ENCODE results near the gene HEMK1.

The HEMK1 gene

DNA sequence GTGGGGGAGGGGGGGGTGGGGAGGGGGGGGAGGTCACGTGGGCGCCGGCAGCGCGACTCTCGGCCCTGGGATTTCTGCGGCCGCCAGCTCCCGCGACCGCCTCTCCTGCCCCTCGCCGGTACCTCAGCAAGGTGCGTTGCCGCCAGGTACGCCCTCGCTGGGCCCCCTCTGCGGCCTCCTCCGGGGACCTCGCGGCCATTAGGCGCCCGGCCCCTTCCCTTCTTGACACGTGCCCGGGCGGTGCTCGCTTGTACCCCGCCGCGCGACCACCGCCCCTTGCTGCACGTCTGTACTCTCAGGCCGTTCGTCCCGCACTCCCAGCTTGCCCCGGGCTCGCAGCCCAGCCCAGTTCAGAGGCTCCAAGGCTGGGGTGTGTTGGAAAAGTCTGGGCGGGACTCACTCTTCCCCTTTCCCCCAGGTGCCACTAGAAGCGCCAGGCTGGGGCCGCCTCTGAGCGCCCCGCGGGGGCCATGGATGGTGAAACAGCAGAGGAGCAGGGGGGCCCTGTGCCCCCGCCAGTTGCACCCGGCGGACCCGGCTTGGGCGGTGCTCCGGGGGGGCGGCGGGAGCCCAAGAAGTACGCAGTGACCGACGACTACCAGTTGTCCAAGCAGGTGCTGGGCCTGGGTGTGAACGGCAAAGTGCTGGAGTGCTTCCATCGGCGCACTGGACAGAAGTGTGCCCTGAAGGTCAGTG, 47.9 kb downstream of the HEMK1 start, which contains the start of gene MAPKAPK3:
Gene MAPKAPK3 (plus strand): TSS at position 56 of the 696 bp plus-strand sequence. CDS start 415 bp downstream, at position 471.
- DNase-seq = no peak

DNA sequence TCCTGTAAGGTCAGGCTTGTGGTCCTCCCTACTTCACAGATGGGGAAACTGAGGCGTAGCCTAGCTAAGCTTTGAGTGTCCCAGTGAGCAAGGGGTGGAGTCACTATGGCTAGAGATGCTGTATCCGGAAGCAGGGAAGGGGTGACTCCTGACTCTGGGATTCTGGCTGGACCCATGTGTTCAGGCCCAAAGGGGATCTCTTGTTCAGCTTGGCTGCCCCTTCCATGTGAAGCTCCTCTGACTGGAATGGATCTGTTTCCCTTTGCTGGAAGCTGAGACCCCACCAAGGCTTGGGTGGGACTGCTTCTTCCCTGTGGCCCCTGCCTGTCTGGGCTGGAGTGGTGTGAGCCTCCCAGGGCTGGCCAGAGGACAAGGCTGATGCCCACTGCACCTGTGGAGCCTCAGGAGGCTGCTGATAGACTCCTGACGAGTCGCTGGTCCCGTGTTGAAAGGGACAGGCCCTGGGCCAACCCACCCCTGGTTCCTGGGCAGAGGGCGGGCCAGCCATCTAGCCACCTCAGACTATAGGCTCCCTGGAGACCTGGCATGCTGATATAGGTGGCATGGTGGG, 48.7 kb downstream of the HEMK1 start:
- DNase-seq = no peak

DNA sequence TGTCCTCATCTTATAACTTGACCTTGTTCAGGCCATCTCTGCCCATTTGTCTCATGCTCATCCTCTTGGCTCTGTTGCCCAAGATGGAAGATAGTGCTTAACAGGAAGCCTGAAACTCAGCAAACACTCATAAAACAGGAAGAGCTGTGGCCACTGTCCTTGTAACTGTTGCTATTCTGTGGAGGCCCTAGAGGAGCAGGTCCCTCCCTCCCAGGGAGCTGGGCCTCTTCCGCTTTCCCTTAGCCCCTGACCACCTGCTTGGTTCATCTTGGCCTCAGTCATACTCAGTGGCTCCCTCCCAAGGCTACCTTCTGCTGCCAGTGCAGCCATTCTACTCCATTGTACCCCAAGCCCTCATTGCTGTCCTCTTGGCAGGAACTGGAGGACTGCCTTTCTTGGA, 51.1 kb downstream of the HEMK1 start:
- no peak for DNase-seq

DNA sequence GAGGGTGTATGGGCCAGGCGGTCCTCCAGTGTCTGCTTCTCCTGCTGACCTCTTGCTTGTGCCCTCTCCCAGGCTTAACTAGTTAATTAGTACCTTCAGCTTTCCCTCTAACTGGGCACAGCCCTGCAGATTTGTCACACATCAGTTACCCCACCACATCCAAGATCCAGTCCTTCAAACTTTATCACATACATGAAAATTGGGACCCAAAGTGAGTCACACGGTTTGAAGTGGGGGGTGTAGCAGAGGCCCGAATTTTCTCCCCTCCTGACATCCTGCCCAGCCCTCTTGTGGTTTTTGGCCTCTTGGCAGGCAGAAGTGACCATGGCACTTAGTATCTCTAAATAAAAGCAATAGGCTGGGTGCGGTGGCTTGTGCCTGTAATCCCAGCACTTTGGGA, 51.5 kb downstream of the HEMK1 start:
- DNase-seq = no peak

DNA sequence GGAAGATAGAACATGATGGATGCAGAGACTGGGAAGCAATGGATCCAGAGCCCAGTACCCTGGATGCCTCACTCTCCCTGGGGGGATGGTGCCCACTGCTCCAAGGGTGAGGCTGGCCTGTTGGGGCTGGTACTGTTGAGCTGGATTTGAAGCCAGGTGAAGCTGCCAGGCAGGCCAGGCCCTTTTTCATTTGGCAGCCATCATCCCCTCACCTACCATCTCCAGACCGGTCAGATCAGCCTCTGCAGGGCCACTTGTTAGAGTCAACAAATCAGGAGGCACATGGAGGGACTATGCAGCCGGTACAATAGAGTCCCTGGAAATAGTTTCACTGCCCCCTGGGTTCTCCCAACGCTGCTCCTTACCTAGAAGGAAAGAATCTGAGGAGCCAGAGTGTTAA, 53.6 kb downstream of the HEMK1 start:
- DNase-seq = no peak

DNA sequence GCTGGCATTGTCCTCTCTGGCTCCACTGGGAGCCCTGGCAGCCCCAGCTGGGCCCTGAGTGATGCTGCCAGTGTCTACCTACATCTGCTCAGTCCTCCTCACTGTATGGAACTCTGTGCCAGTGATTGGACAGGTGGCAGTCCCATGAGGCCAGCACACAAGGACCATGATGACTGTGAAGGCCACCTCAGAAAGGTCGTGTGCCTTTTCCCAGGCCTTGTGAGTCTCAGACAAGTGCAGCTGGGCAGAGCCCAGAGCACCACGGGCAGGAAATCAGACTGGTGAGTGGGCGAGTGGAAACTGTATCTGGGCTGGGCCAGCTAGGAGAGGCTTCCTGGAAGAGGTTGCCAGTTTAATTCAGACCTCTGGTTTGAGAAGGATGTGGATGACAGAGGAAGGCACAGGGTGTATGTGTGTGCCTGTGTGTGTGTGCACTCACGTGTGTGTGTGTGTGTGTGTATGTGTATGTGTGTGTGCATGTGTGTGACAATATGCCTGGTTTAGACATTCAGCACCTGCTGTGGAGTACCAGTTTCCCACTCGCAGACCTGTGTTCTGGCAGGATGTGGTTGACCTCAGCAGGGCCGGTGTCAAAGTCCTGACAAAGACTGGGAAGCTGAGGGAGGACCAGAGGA, 54.6 kb downstream of the HEMK1 start:
- DNase-seq = no peak

DNA sequence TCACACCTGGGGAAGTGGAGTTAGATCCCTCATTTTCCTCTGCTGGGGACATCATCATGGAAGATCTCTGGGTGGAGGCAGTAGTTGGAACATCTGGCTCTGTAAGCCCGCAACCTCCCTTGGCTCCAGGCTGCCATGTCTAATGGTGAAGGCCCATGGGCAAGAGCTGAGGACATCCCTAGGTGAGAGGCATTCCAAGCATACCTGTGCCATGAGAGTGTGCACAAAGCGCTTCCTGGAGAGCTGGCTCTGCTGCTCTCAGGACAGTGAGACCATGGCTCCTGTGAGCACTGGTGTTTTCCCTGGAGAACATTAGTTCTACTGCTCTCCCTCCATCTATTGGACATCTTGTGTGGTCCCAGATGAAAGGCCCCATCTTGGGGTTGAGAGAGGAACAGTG, 55.3 kb downstream of the HEMK1 start:
- DNase-seq = no peak

DNA sequence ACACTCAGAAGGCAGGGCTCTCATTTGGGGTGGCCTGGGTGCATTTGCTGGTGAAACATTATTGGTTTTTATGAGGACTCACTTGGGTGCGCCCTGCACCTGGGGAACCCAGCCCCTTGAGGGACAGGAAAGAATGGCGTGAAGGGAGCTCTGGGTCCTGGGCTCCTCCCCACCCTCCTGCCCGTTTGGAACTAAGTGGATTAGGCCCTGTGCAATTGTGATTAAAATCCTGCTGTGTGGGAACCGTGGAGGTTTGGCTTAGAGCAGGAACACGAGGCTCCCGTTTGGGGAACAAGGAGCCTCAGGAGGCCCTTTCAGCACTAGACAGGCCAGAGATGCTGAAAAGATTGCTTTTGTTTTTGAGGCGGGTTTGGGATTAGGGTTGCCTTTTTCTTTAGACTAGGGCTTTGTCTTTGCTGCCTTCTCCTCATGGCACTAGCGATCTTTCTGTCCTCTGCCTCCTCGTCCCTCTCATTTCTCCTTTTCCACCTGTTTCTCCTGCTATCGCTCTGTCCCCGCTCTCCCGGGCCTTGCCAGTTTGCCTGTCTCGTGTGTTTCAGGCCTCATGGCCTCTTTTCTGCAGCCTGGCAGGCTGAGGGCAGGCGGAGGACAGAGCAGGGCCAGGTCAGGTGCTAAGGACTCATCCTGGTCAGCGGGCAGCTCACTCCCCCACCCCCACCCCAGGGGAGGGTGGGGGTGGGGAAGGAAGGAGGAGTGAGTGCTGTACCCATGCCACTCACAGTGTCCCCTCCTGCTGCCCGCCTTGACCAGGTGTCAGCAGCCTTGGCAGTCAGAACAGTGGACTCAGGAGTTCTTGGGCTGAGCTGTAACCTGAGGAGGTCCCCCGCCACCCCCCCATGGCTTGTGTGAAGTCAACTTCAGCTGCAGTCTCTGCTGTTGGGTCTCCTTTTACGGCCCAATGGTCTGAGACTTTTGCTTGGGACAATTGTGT, 56.2 kb downstream of the HEMK1 start:
- no peak for DNase-seq

DNA sequence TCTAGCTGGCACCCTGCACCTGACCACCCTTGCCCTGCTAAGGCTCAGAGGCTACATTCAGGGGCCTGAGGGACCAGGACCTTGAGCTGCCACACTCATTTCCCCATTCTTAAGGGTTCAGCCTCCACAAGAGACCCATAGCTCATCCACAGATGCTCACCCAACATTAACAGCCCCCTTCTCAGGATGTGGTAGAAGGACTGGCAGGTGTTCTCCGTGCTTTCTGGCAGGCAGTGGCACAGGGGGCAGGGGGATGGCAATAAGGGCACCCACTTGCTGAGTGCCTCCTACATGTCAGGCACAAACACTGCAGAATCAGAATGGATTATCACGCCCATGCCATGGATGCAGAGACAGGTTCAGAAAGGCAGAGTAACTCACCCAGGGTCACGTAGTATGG, 57.1 kb downstream of the HEMK1 start:
- no peak for DNase-seq

DNA sequence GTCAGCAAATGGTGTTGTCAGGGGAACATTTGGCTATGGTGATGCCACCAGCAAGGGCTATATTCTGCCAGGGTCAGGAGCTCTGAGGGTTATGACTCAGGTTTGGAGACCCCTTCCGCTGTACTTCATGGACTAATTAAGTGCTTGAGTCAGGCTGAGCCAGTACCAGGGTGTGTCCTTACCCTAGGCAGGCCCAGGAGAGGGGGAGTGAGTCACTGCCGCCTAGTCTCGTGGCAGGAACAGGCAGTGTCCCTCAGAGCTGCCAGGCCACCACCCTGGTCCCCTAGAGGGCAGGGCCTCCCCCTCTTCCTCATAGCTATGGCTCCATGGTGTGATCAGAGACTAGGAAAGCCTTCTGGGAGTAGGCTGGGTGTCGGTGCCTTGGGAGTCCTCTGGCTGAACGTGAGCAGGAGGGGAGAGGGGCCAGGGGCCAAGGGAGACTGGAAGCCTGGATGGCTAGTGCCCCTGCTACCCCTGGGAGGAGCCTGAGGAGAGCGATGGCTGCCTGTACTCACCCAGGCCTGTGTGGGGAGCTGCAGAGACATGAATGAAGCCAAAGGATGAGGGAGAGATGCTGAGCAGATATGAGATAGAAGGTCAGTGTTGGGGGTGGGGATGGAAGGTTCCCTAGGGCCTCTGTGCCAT, 58.2 kb downstream of the HEMK1 start:
- DNase-seq = no peak

DNA sequence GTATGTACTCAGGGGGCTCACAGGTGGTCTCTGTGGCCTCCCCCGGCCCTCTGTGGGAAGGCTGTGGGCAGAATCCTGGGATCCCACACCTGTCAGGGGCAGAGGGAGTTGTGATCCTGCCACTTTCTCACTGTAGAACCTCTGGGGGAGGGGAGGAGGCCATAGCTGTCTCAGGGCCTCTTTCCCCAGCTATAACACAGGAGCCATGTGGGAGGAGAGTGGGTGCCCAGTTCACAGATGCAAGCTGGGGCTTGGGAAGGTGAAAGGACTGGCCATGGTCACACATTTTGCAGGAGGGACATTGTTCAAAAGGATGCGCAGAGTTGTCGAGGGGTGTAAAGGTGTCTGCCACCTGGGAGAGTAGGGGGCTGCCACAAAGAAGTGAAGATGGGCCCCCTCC, 59.3 kb downstream of the HEMK1 start:
- no peak for DNase-seq

DNA sequence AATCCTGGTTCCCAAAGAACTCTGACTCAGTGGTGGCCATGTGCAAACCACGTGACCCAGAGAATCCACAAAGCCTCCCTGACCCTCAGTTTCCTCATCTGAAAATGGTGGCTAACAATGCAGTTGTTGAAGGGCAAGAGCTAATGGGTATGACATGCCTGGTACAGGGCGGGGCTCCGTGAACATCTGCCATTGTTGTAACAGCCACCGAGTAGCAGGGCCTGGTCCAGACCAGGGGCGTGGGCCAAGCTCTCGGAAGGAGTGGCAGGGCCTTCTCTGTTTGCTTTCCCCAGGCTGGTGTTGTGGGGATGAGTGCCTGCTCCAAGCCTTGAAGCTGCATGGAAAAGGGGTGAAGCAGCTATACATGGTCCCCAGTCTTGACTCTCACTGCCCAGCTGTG, 61.1 kb downstream of the HEMK1 start:
- DNase-seq = no peak

DNA sequence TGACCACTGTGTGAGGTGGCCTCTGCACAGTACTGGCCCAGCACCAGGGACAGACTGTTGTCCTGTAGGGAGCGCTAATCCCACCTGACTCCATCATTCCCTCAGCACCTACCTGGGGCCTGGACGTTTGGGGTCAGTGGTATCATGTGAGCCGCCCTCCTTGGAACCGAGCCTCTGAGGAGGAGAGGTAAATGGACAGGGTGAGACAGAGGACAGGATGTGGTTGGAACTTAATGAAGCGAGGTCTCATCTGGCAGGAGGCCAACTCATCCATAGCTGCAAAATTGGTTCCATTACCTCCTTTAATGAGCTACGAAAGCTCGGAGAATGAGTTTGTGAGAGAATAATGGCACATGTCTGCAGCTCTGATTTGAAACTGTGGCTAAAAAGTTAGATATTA, 61.6 kb downstream of the HEMK1 start:
- DNase-seq = no peak

DNA sequence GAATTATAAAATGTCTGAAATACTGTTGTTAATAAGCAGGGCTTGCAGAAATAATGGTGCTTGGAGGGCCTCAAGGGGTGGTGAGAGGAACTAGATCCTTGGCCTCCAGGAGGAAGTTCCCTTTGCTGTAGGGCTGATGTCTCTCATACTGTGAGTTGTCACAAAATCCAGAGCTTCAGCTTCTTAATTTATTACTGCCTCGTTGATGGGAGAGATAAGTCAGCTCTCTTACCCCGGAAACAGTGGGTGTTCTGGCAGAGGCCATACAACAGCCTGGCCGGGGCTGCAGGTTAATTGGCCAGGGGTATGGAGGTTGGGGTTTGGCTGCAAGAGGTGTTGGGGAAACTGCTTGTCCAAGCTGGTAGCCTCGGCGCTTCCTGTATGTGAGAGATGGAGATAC, 63.1 kb downstream of the HEMK1 start:
- DNase-seq = no peak

DNA sequence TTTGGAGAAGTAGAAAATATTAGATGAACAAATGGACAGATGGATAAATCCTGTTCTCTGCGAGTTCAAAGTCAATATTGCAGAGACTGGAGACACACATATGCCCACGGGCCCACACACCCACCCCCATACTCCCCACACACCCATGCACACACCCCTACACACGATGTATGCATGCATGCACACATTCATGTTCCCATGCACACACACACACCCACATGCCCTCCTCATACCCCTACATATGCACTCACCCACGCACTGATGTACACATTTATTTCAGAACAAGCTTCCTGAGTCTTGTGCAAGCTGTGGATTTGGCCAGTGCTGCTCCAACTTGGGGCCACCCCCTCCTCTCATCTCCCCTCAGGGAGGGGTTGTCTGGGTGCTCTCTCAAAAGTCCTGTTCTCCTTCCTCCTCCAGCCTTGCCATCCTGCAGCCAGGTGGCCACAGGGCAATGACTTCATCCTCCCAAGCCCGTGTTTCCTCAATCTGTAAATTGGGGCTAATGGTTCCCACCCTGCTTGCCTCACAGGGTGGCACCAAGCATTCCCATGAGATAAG, 64.0 kb downstream of the HEMK1 start:
- no peak for DNase-seq

DNA sequence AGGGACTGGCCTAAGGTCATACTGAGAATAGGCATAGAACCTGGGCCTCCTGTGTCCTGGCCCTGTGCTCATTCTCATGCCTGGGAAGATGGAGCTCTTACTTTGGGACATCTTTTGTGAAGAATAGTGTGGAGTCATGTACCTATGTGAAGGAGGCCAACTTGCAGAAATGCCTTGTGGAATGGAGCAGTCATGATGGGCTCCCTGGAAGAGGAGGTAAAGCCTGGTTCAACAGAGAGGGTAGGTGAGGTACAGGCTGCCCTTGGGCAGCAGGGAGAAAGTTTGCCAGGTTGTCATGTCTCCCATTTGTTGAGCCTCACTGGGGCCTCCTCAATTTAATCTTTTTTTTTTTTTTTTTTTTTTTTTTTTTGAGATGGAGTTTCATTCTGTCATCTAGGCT, 65.7 kb downstream of the HEMK1 start:
- DNase-seq = no peak

DNA sequence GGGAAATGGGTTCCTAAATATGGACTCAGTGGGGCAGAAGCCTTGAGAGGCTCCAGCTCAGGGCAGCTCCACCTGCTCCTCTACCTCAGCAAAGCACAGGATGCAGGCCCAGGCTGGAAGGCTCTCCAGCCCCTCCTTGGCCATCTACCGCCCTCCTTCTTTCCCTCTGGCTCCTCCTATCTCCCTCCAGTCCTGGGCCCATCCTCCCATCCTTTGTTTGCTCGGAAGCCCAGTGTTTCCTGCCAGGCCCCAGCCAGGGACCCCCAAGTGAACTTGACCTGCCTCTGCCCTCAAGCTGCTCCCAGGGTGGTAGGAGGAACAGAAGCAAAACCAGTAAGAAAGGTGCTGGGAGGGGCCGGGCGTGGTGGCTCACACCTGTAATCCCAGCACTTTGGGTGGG, 67.7 kb downstream of the HEMK1 start:
- no peak for DNase-seq

DNA sequence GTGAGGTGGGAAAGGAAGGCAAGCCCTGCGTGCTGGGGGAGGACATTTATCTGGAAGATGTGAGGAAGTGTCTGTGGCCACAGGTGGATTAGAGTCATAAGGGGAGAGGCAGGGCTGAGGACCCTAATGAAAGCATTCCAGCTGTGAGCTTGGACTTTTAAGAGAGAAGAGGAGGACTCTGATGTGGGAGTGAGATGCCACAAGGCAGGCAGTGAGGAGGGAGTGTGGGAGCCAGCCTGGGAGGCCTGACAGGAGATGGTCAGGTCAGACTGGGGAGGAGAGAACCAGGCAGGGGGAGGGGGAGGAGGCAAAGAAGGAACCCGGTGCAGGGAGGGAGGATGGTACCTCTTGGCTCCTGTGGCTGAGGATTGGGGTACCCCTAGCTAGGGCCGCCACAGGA, 68.6 kb downstream of the HEMK1 start:
- DNase-seq = no peak

DNA sequence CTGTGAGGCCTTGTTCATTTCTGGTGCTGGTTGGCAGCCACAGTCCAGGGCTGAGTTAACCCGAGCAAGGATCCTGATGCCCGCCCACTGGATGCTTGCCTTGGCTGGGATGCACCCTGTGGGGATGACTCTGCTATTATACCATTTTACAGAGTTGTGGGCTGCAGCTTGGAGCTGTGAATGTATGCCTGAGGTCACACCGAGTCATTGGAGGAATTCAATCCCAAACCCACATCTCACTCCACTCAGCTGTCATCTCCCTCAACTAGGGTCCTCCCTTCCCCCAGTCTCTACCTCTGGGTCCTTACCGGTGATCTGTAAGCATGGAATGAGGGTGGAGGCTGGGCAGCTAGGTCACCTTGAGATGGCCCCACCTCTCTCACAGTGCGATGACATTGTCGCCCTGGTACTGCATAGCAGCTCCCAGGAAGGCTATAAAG, 69.8 kb downstream of the HEMK1 start:
- no peak for DNase-seq

DNA sequence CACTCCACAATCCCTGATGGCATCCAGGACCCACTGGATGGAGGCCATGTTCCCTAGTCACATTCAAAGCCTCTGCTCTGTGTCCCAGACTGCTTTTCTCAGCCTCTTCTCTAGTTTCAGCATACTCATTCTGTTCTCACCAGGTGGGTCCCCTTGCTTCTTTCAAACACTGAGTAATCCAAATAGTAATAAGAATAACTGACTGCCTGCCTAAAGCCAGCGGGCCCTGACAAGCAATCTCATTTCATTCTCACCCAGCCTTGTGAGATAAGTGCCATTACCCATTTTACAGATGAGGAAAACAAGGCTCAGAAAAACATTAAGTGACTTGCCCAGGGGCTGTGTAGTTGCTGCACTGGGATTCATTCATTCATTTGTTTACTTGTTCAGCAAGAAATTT, 73.1 kb downstream of the HEMK1 start:
- DNase-seq = no peak

DNA sequence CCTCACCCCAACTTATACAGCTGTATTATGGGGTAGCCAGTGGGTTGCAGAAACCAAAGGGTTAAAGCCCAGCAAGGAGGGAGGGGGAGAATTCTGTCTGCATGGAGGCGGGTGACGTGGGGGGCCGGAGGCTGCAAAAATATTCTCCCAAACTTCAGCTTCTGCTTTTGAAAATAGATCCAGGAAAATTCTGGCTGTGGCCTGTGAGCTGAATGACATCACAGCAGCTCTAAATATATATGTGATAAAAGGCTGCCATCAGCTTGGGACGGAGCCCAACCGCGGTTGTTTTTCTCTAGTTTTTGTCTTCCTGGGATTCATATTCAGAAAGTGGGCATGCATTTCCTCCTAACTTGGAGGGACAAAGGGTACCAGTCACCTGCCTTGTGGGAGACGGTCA, 75.2 kb downstream of the HEMK1 start:
- no peak for DNase-seq

DNA sequence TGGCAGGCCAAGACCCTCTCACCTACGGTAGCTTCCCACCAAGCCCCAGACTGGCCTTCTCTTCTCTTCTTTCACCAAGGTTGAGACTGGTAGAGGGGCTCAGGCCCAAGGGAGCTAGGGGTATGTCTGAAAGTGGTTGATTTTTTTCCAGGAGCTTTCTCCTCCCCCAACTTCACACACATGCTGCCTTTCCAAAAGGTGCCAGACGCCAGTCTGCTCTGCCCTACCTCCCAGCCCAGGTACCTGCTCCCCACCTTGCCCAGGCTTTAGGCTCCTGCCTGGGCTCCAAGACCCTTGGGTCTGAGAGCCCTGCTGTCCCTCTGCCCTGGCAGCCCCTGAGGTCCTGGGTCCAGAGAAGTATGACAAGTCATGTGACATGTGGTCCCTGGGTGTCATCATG, 76.1 kb downstream of the HEMK1 start:
- no peak for DNase-seq

All from NCI-H2107 (cell line).